ENCODE results near the gene CLEC11A. TPM values are rescaled to one million over a fixed set of nuclear protein-coding genes. Genes with fewer than 3 reads are reported as not detected.
"Not testable (repeated sequence)": the region's sequence is repeated elsewhere in the genome, so short reads cannot be mapped to it uniquely, and the experiment has no call there.

CLEC11A gene
- total RNA-seq, 1 donor: 23.5 TPM

DNA sequence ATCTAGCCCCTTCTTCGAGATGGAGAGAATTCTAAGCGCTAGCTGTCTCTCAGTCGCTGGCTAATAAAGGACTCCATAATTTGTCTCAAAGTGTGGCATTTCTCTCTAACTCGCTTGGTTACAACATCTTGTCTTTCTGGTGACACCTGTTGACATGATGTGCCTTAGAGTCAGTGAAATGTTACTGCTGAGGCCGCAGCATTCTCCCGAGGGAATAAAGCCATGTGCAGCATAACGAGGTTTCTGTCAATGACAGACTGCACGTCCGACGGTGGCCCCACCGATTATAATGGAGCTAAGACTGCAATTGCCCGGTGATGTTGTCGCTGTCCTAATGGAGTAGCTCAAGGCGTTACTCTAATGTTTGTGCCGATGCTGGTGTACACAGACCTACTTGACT lies 26.8 kb downstream of the CLEC11A start:
- Histone ChIP-seq H3K79me2 (ENCODE audit: insufficient read depth, low read length) (no peaks in the 10 kb centered on the region), H2AFZ (ENCODE audit: low read length) (no peak overlapping the region), H3K4me2 (ENCODE audit: insufficient read depth, low read length) (no peak overlapping the region), H3K4me1 (ENCODE audit: insufficient read depth, low read length) (no peaks in the 10 kb centered on the region), H3K9me3 (ENCODE audit: low read depth, low read length) (no peaks in the 10 kb centered on the region), H4K20me1 (ENCODE audit: insufficient read depth, low read length) (no peaks in the 10 kb centered on the region), H3K27me3 (ENCODE audit: insufficient read depth, low read length) (no peaks in the 10 kb centered on the region), H3K27ac (ENCODE audit: low read depth, low read length) (no peak overlapping the region), H3K4me3 (ENCODE audit: insufficient read depth, low read length) (no peak overlapping the region), H3K36me3 (ENCODE audit: insufficient read depth, low read length) (no peaks in the 10 kb centered on the region)
- no peak for DNase-seq (ENCODE audit: insufficient read length, low spot score, missing footprints)
- TF ChIP-seq, protein P1, sequence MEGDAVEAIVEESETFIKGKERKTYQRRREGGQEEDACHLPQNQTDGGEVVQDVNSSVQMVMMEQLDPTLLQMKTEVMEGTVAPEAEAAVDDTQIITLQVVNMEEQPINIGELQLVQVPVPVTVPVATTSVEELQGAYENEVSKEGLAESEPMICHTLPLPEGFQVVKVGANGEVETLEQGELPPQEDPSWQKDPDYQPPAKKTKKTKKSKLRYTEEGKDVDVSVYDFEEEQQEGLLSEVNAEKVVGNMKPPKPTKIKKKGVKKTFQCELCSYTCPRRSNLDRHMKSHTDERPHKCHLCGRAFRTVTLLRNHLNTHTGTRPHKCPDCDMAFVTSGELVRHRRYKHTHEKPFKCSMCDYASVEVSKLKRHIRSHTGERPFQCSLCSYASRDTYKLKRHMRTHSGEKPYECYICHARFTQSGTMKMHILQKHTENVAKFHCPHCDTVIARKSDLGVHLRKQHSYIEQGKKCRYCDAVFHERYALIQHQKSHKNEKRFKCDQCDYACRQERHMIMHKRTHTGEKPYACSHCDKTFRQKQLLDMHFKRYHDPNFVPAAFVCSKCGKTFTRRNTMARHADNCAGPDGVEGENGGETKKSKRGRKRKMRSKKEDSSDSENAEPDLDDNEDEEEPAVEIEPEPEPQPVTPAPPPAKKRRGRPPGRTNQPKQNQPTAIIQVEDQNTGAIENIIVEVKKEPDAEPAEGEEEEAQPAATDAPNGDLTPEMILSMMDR (IDR thresholded peaks at IDR 0.05; ENCODE audit: extremely low read depth, low read depth, low read length): no peak

DNA sequence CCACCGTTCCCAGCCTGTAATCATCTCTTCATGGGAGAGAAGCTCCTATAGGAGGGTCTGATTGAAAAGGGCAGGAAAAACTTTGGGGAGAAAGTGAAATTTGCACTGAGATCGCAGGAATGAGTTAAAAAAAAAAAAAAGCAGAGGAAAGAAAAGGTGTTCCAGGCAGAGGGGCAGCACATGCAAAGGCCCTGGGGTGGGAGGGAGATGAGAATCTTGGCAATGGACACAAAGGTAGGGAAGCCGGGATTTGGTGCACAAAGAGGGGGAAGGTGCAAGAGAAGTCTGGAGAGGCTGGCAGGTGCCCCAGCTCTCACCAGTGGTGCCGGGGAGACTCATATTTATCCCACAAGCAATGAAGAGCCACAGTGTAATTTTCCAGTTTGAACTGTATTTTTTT lies 30.7 kb downstream of the CLEC11A start:
- no peaks in the 10 kb centered on the region for H4K20me1 ChIP-seq (ENCODE audit: insufficient read depth, low read length)
- no peaks in the 10 kb centered on the region for H3K79me2 ChIP-seq (ENCODE audit: insufficient read depth, low read length)
- H3K4me2 ChIP-seq (ENCODE audit: insufficient read depth, low read length): no peak overlapping the region
- H2AFZ ChIP-seq (ENCODE audit: low read length): no peak overlapping the region
- DNase-seq (ENCODE audit: insufficient read length, low spot score, missing footprints): no peak
- H3K36me3 ChIP-seq (ENCODE audit: insufficient read depth, low read length): no peaks in the 10 kb centered on the region
- H3K4me3 ChIP-seq (ENCODE audit: insufficient read depth, low read length): no peak overlapping the region
- TF ChIP-seq, protein P1 (IDR thresholded peaks at IDR 0.05; ENCODE audit: extremely low read depth, low read depth, low read length): no peak
- no peaks in the 10 kb centered on the region for H3K4me1 ChIP-seq (ENCODE audit: insufficient read depth, low read length)
- no peaks in the 10 kb centered on the region for H3K9me3 ChIP-seq (ENCODE audit: low read depth, low read length)
- H3K27ac ChIP-seq (ENCODE audit: low read depth, low read length): no peak overlapping the region
- no peaks in the 10 kb centered on the region for H3K27me3 ChIP-seq (ENCODE audit: insufficient read depth, low read length)

DNA sequence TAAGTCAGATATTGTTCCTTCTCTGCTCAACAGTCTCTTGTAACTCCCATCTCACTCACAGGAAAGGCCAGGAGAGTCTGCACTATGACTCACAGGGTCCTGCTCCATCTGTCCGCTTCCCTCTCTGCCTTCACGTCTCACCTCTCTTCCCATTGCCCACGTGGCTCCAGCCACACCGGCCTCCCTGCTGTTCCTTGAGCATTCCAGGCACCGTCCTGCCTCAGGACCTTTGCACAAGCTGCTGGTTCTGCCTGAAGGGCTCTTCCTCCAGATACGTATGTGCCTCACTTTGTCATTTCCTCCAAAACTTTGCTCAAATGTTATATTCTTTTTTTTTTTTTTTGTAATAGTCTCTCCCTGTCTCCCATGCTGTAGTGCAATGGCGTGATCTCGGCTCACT lies 33.1 kb downstream of the CLEC11A start:
- not testable (repeated sequence) for DNase-seq (ENCODE audit: insufficient read length, low spot score, missing footprints); H4K20me1 ChIP-seq (ENCODE audit: insufficient read depth, low read length); H3K4me3 ChIP-seq (ENCODE audit: insufficient read depth, low read length); H3K4me1 ChIP-seq (ENCODE audit: insufficient read depth, low read length); H3K36me3 ChIP-seq (ENCODE audit: insufficient read depth, low read length); H3K27ac ChIP-seq (ENCODE audit: low read depth, low read length); H3K4me2 ChIP-seq (ENCODE audit: insufficient read depth, low read length); H3K27me3 ChIP-seq (ENCODE audit: insufficient read depth, low read length); H2AFZ ChIP-seq (ENCODE audit: low read length); H3K9me3 ChIP-seq (ENCODE audit: low read depth, low read length); H3K79me2 ChIP-seq (ENCODE audit: insufficient read depth, low read length)

DNA sequence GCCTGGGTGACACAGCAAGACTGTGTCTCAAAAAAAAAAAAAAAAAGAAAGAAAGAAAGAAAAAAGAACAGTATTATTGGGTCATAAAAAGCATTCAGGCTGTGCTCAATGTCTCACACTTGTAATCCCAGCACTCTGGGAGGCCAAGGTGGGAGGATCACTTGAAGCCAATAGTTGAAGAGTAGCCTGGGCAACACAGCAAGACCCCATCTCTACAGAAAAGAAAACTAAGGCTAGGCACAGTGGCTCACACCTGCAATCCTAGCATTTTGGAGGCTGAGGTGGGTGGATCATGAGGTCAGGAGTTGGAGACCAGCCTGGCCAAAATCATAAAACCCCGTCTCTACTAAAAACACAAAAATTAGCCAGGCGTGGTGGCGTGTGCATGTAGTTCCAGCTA lies 34.5 kb downstream of the CLEC11A start:
- H3K79me2 ChIP-seq (ENCODE audit: insufficient read depth, low read length); H3K4me3 ChIP-seq (ENCODE audit: insufficient read depth, low read length); H3K27me3 ChIP-seq (ENCODE audit: insufficient read depth, low read length); H2AFZ ChIP-seq (ENCODE audit: low read length); H3K4me1 ChIP-seq (ENCODE audit: insufficient read depth, low read length); H4K20me1 ChIP-seq (ENCODE audit: insufficient read depth, low read length); H3K36me3 ChIP-seq (ENCODE audit: insufficient read depth, low read length); H3K4me2 ChIP-seq (ENCODE audit: insufficient read depth, low read length); H3K27ac ChIP-seq (ENCODE audit: low read depth, low read length); DNase-seq (ENCODE audit: insufficient read length, low spot score, missing footprints); H3K9me3 ChIP-seq (ENCODE audit: low read depth, low read length): not testable (repeated sequence)

DNA sequence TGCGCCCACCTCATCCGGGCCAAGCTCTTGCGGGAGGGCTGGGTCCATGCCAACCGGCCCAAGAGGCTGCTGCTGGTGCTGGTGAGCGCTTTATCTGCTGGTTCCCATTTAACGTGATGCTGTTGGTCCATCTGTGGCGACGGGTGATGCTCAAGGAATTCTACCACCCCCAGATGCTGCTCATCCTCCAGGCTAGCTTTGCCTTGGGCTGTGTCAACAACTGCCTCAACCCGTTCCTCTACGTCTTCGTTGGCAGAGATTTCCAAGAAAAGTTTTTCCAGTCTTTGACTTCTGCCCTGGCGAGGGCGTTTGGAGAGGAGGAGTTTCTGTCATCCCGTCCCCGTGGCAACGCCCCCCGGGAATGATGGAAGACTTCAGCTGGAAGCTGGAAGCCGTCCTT lies 35.9 kb downstream of the CLEC11A start:
- not testable (repeated sequence) for H2AFZ ChIP-seq (ENCODE audit: low read length); H3K4me3 ChIP-seq (ENCODE audit: insufficient read depth, low read length); H4K20me1 ChIP-seq (ENCODE audit: insufficient read depth, low read length); H3K36me3 ChIP-seq (ENCODE audit: insufficient read depth, low read length); DNase-seq (ENCODE audit: insufficient read length, low spot score, missing footprints); H3K27ac ChIP-seq (ENCODE audit: low read depth, low read length); H3K79me2 ChIP-seq (ENCODE audit: insufficient read depth, low read length); H3K27me3 ChIP-seq (ENCODE audit: insufficient read depth, low read length); H3K4me1 ChIP-seq (ENCODE audit: insufficient read depth, low read length); H3K4me2 ChIP-seq (ENCODE audit: insufficient read depth, low read length); H3K9me3 ChIP-seq (ENCODE audit: low read depth, low read length)
